OCI-LY7 (cell line): ENCODE results near the gene RSAD2. TPM values are rescaled to one million over a fixed set of nuclear protein-coding genes. Genes with fewer than 3 reads are reported as not detected.

Experiments used
- BruUV-seq: library from RNA; stranded (reverse); fragments of 400-500 nt; replicated peaks from 2 replicates; lab custom pipeline; 2021; lab: Mats Ljungman, UMichigan
- CTCF ChIA-PET: fragments of 300-600 bp; sonication (Branson Sonifier 250); formaldehyde crosslinking; loops from one replicate; lab custom pipeline; 2022; ENCODE audit warnings: antibody characterized with exemption; ENCODE audit not compliant: unreplicated experiment; lab: Charles Lee
- POLR2A ChIA-PET: fragments of 300-600 bp; sonication (Branson Sonifier 250); formaldehyde crosslinking; loops from one replicate; lab custom pipeline; 2022; ENCODE audit warnings: antibody characterized with exemption; lab: Charles Lee
- DNase-seq: peaks from one replicate; pipeline ENCODE4 v3.0.0-alpha.2; 2015; ENCODE audit warnings: low spot score
- H2AFZ ChIP-seq: fragments of 200-600 bp; sonication (generic), shearing (Covaris generic); 2 replicates; pipeline ENCODE4 v1.6.1; 2014; ENCODE audit warnings: mild to moderate bottlenecking, antibody characterized with exemption, low read length, moderate library complexity
- H3K27ac ChIP-seq: fragments of 200-600 bp; sonication (generic); 2 replicates; pipeline ENCODE4 v1.5.1; 2014; ENCODE audit warnings: mixed run types, low read depth, mild to moderate bottlenecking, moderate library complexity, low read length, inconsistent platforms; ENCODE audit not compliant: poor library complexity, severe bottlenecking
- H3K36me3 ChIP-seq: fragments of 200-600 bp; sonication (generic); 2 replicates; pipeline ENCODE4 v1.6.1; 2014; ENCODE audit warnings: mild to moderate bottlenecking, antibody characterized with exemption, low read length, moderate library complexity, mixed read lengths; ENCODE audit not compliant: insufficient read depth
- H3K4me1 ChIP-seq: fragments of 200-600 bp; sonication (generic); 2 replicates; pipeline ENCODE4 v1.5.1; 2014; ENCODE audit warnings: mild to moderate bottlenecking, low read length; ENCODE audit not compliant: insufficient read depth, poor library complexity, severe bottlenecking
- H3K4me2 ChIP-seq: fragments of 200-600 bp; sonication (generic); 2 replicates; pipeline ENCODE4 v1.6.1; 2014; ENCODE audit warnings: mild to moderate bottlenecking, low read length
- H3K4me3 ChIP-seq: fragments of 200-600 bp; sonication (generic); 2 replicates; pipeline ENCODE4 v1.5.1; 2014; ENCODE audit warnings: mild to moderate bottlenecking, low read depth, low read length; ENCODE audit not compliant: poor library complexity, severe bottlenecking
- H3K79me2 ChIP-seq: fragments of 200-600 bp; sonication (generic); 2 replicates; pipeline ENCODE4 v1.6.1; 2016; ENCODE audit warnings: low read depth, mild to moderate bottlenecking, low read length, moderate library complexity, mixed read lengths; ENCODE audit not compliant: insufficient read depth
- H3K9me2 ChIP-seq: fragments of 200-600 bp; sonication (generic); 2 replicates; pipeline ENCODE4 v1.6.1; 2016; ENCODE audit warnings: mild to moderate bottlenecking, low read length, mixed read lengths; ENCODE audit not compliant: insufficient read depth
- H3K9me3 ChIP-seq: fragments of 200-600 bp; sonication (generic); 2 replicates; pipeline ENCODE4 v1.6.1; 2014; ENCODE audit warnings: mild to moderate bottlenecking, mixed run types, low read length, mixed read lengths
- H4K20me1 ChIP-seq: fragments of 200-600 bp; sonication (generic); 2 replicates; pipeline ENCODE4 v1.6.1; 2014; ENCODE audit warnings: mild to moderate bottlenecking, antibody characterized with exemption, low read length, moderate library complexity, mixed read lengths; ENCODE audit not compliant: insufficient read depth
- EZH2phosphoT487 ChIP-seq: fragments of 200-600 bp; sonication (generic); IDR thresholded peaks from 2 replicates; pipeline ENCODE4 v1.6.1; 2018; ENCODE audit warnings: low read depth, borderline replicate concordance, mild to moderate bottlenecking, mixed run types, antibody characterized with exemption, low read length, moderate library complexity, mixed read lengths
- intact Hi-C: fragments of 100-400 bp; cut with micrococcal nuclease; formaldehyde crosslinking; loops from one replicate; pipeline ENCODE4 v1.10.0; 2022; ENCODE audit not compliant: unreplicated experiment
- total RNA-seq, 2 experiments: library from RNA; depleted of rRNA in 1 of 2; stranded (reverse); fragments of >200 nt in 1 of 2; shearing (Covaris generic) in 1 of 2; gene quantifications; 2 replicates each; pipeline ENCODE4 v1.2.3, GENCODE V29; 2014 to 2022
- TF ChIP-seq, protein P1 (sequence below): fragments of 200-600 bp; sonication (generic); conservative IDR thresholded peaks from 2 replicates; pipeline ENCODE4 v1.5.1; 2014; ENCODE audit warnings: mild to moderate bottlenecking, antibody characterized with exemption, low read length, moderate library complexity, mixed read lengths

Gene RSAD2
- total RNA-seq, 2 experiments from 2014 or later = not detected

DNA sequence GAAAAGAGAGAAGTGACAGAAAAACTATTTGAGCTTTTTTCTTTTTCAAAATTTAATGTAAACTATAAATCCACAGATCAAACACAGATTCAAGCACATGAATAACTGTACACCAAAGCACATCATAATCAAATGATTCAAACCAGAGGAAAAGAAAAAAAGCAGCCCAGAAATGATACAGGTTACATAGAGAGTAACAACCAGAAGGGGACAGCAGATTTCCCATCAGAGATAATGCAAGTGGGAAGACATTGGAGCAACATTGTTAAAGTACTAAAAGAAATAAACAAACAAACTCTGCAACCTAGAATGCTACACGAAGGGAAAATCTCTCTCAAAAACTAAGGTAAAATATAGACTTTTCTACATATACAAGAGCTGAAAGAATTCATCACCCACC, 46.3 kb upstream of the RSAD2 start:
- H4K20me1 ChIP-seq = no peaks in the 10 kb centered on the region
- no peak overlapping the region for H2AFZ ChIP-seq
- ChIA-PET CTCF (no interaction called here), POLR2A (interaction anchor here (0.6 kb wide), 1 partner anchor 449 kb away, joined by 3 read pairs; no protein-coding TSS in a partner anchor)
- H3K9me2 ChIP-seq = no peaks in the 10 kb centered on the region
- no TSS peak for BruUV-seq
- no peak overlapping the region for H3K27ac ChIP-seq
- H3K36me3 ChIP-seq = no peaks in the 10 kb centered on the region
- no peak for DNase-seq
- H3K4me2 ChIP-seq = no peak overlapping the region
- H3K4me1 ChIP-seq = peaks cover 15% of the 10 kb centered on the region
- H3K79me2 ChIP-seq = no peaks in the 10 kb centered on the region
- no peak overlapping the region for H3K4me3 ChIP-seq
- H3K9me3 ChIP-seq = peaks cover 16% of the 10 kb centered on the region
- no peak for TF ChIP-seq EZH2phosphoT487
- TF ChIP-seq, protein P1, sequence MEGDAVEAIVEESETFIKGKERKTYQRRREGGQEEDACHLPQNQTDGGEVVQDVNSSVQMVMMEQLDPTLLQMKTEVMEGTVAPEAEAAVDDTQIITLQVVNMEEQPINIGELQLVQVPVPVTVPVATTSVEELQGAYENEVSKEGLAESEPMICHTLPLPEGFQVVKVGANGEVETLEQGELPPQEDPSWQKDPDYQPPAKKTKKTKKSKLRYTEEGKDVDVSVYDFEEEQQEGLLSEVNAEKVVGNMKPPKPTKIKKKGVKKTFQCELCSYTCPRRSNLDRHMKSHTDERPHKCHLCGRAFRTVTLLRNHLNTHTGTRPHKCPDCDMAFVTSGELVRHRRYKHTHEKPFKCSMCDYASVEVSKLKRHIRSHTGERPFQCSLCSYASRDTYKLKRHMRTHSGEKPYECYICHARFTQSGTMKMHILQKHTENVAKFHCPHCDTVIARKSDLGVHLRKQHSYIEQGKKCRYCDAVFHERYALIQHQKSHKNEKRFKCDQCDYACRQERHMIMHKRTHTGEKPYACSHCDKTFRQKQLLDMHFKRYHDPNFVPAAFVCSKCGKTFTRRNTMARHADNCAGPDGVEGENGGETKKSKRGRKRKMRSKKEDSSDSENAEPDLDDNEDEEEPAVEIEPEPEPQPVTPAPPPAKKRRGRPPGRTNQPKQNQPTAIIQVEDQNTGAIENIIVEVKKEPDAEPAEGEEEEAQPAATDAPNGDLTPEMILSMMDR = no peak
- intact Hi-C loops = no loop called here

DNA sequence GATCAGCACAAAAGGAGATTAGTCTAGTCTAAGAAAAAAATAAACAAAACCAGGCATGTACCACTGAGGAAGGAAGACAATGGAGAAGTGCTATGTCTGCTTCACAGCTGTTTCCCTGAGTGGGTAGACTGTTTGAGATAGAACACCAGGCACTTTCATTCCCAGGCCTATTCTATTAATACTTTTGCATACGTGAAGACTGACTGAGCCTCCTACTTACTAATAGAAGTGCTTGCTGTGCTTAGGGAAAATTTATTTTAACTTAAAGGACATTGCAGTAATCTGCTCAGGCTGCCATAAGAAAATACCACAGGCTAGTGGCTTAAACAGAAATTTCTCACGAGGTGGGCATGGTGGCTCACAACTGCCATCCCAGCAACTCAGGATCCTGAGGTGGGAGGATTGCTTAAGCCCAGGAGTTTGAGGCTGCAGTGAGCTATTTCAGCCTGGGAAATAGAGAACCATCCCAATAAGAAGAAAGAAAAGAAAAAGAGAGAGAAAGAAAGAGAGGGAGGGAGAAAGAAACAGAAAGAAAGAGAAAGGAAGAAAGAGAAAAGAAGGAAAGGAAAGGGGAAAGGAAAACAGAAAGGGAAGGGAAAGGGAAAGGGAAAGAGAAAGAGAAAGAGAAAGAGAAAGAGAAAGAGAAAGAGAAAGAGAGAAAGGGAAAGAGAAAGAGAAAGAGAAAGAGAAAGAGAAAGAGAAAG, 44.8 kb upstream of the RSAD2 start:
- Histone ChIP-seq H3K79me2 (no peaks in the 10 kb centered on the region), H3K4me2 (no peak overlapping the region), H3K9me2 (no peaks in the 10 kb centered on the region), H3K36me3 (no peaks in the 10 kb centered on the region), H2AFZ (no peak overlapping the region), H3K27ac (no peak overlapping the region), H3K4me3 (no peak overlapping the region), H3K4me1 (peaks cover 4% of the 10 kb centered on the region), H4K20me1 (no peaks in the 10 kb centered on the region), H3K9me3 (peaks cover 16% of the 10 kb centered on the region)
- ChIA-PET POLR2A (no interaction called here), CTCF (no interaction called here)
- intact Hi-C loops = no loop called here
- BruUV-seq = no TSS peak
- TF ChIP-seq EZH2phosphoT487 = no peak
- TF ChIP-seq, protein P1 = no peak
- no peak for DNase-seq

DNA sequence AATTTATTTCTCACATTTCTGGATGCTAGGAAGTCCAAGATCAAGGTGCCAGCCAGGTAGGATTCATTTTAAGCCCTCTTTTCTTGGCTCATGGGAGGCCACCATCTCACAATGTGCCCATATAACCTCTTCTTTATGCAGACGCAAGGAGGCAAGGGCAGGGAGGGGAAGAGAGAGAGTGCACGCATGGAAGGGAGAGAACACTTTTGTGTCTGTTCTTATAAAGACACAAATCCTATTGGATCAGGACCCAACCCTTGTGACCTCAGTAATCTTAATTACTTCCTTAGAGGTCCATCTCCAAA, 44.3 kb upstream of the RSAD2 start:
- Histone ChIP-seq H2AFZ (no peak overlapping the region), H3K27ac (no peak overlapping the region), H3K9me3 (peaks cover 16% of the 10 kb centered on the region), H4K20me1 (no peaks in the 10 kb centered on the region), H3K4me2 (no peak overlapping the region), H3K4me1 (no peaks in the 10 kb centered on the region), H3K79me2 (no peaks in the 10 kb centered on the region), H3K36me3 (no peaks in the 10 kb centered on the region), H3K4me3 (no peak overlapping the region), H3K9me2 (no peaks in the 10 kb centered on the region)
- ChIA-PET POLR2A (no interaction called here), CTCF (no interaction called here)
- intact Hi-C loops = no loop called here
- no peak for TF ChIP-seq EZH2phosphoT487
- TF ChIP-seq, protein P1 = no peak
- no TSS peak for BruUV-seq
- DNase-seq = no peak
